Stomach (tissue), 9 donors: Measurements from ENCODE around the gene GLRA3. TPM values are rescaled to one million over a fixed set of nuclear protein-coding genes. Genes with fewer than 3 reads are reported as not detected.

Source experiments
- DNase-seq, 2 donors: peaks; one replicate each; pipeline versions ENCODE4 v3.0.0 to v3.0.0-alpha.2; 2013 to 2019
- H3K27ac ChIP-seq, 5 donors: fragments of 200-600 bp in 4 of 5; sonication (generic) in 4 of 5; one replicate each; pipeline ENCODE4 v1.5.1; 2013 to 2019; ENCODE audit warnings: mild to moderate bottlenecking in 1 of 5, moderate library complexity in 1 of 5
- H3K27me3 ChIP-seq, 3 donors: fragments of 200-600 bp; sonication (generic); one replicate each; pipeline ENCODE4 v1.5.1; 2017 to 2019; ENCODE audit warnings: mixed run types in 1 of 3
- H3K36me3 ChIP-seq, 4 donors: fragments of 200-600 bp; sonication (generic); 1 replicate in 3 of 4; 2 replicates in 1 of 4; pipeline ENCODE4 v1.5.1; 2016 to 2019
- H3K4me1 ChIP-seq, 4 donors: fragments of 200-600 bp; sonication (generic); one replicate each; pipeline ENCODE4 v1.5.1; 2016 to 2019
- H3K4me3 ChIP-seq, 4 donors: fragments of 200-600 bp; sonication (generic) in 3 of 4; one replicate each; pipeline ENCODE4 v1.5.1; 2016 to 2019; ENCODE audit warnings: mild to moderate bottlenecking in 1 of 4
- H3K9me3 ChIP-seq, 4 donors: fragments of 200-600 bp; sonication (generic); one replicate each; pipeline ENCODE4 v1.5.1; 2016 to 2019
- CTCF ChIP-seq, 7 experiments: fragments of 450-650 bp in 4 of 7; fragments of 200-600 bp in 3 of 7; sonication (generic) in 3 of 7; IDR thresholded peaks; one replicate each; pipeline ENCODE4 v1.5.1; 2016 to 2019; ENCODE audit warnings: antibody characterized with exemption in 7 of 7, control low read depth in 2 of 7, mild to moderate bottlenecking in 1 of 7
- EP300 ChIP-seq: sonication (generic); formaldehyde crosslinking; IDR thresholded peaks from one replicate; pipeline ENCODE4 v1.6.1; 2017; ENCODE audit warnings: antibody characterized with exemption
- POLR2A ChIP-seq, 4 donors: fragments of 450-650 bp; IDR thresholded peaks; one replicate each; pipeline ENCODE4 v1.6.1; 2016; ENCODE audit warnings: antibody characterized with exemption in 4 of 4, control low read depth in 2 of 4, mild to moderate bottlenecking in 1 of 4, moderate library complexity in 1 of 4
- POLR2AphosphoS5 ChIP-seq, 3 donors: sonication (generic); formaldehyde crosslinking; IDR thresholded peaks; one replicate each; pipeline ENCODE4 v1.6.1; 2016; ENCODE audit warnings: antibody characterized with exemption in 3 of 3
- WGBS, 5 donors: extraction: QIAGEN DNeasy Blood & Tissue Kit in 3 of 5; methylation state at CpG; one replicate each; pipeline versions ENCODE4 v1.1.5 to v1.1.7; 2013 to 2018; 5-methylcytosine and 5-hydroxymethylcytosine counted together
- intact Hi-C: fragments of 100-400 bp; cut with DNase I; formaldehyde crosslinking; loops from one replicate; pipeline ENCODE4 v1.15.1; 2023; ENCODE audit warnings: low total_unique reads
- polyA plus RNA-seq, 3 donors: library from polyadenylated mRNA; stranded (reverse); fragments of 200-250 nt; gene quantifications; one replicate each; pipeline ENCODE4 v1.2.3, GENCODE V29; 2013
- total RNA-seq, 5 donors: library from RNA; depleted of rRNA; stranded (reverse); fragments of >200 nt; gene quantifications; one replicate each; pipeline versions ENCODE4 v1.1.0 to v1.2.3, GENCODE V29; 2014 to 2016
- donor health status: healthy with polysubstance abuse.
- donor health status: Bipolar disorder and iron deficiency.
- donor health status: healthy.

GLRA3 gene
- total and polyA plus RNA-seq, 8 donors, result 0.06 to 0.18 TPM; not detected in 6

- TF ChIP-seq POLR2A (IDR thresholded peaks at IDR 0.05) (no peak), EP300 (no peak), CTCF (IDR thresholded peaks at IDR 0.05) (no peak), POLR2AphosphoS5 (IDR thresholded peaks at IDR 0.05) (no peak)
- Histone ChIP-seq H3K36me3 (no peaks in the 10 kb centered on the region), H3K27me3 (no peaks in the 10 kb centered on the region), H3K9me3 (peaks cover 0 to 10% (median 0%) of the 10 kb centered on the region in 4 donors), H3K4me1 (no peaks in the 10 kb centered on the region), H3K27ac (no peak overlapping the region), H3K4me3 (no peak overlapping the region)
- intact Hi-C loops, result no loop called here
- WGBS, 5 donors, result 86 to 91% (median 90%) methylated on average over 3 of the region's 3 CpGs
- DNase-seq, result no peak
These were observed 89.5 kb downstream of the GLRA3 start for GRCh38 chr4:174739576-174739975.

- 83 to 93% (median 85%) methylated on average over 4 of the region's 4 CpGs for WGBS, 5 donors
- H3K4me3 ChIP-seq, result no peak overlapping the region
- no peak for DNase-seq
- H3K27me3 ChIP-seq, result no peaks in the 10 kb centered on the region
- no peaks in the 10 kb centered on the region for H3K36me3 ChIP-seq
- H3K27ac ChIP-seq, result no peak overlapping the region
- H3K9me3 ChIP-seq, result no peaks in the 10 kb centered on the region
- H3K4me1 ChIP-seq, result no peaks in the 10 kb centered on the region
- no peak for TF ChIP-seq EP300
- intact Hi-C loops, result no loop called here
These were observed 94.9 kb downstream of the GLRA3 start for GRCh38 chr4:174734181-174734580.

GRCh38 chr4:174717828-174718227, 111.2 kb downstream of the GLRA3 start:
- no peaks in the 10 kb centered on the region for H3K9me3 ChIP-seq
- H3K27me3 ChIP-seq, result no peaks in the 10 kb centered on the region
- peaks cover 0 to 10% (median 0%) of the 10 kb centered on the region in 4 donors for H3K4me1 ChIP-seq
- no peaks in the 10 kb centered on the region for H3K36me3 ChIP-seq
- H3K27ac ChIP-seq, result peak overlapping the region in 1 of 5 donors; percentile 11
- intact Hi-C loops, result loop anchor here (10.0 kb wide), 1 partner anchor 353 kb away; no protein-coding TSS in a partner anchor
- 18 to 31% (median 25%) methylated on average over 3 of the region's 3 CpGs for WGBS, 5 donors
- TF ChIP-seq CTCF (IDR thresholded peaks at IDR 0.05), result no peak
- H3K4me3 ChIP-seq, result no peak overlapping the region
- peak in 1 of 2 donors; percentile 41 for DNase-seq

GRCh38 chr4:174716986-174717770, 111.9 kb downstream of the GLRA3 start:
- TF ChIP-seq POLR2A (IDR thresholded peaks at IDR 0.05), result no peak
- TF ChIP-seq POLR2AphosphoS5 (IDR thresholded peaks at IDR 0.05), result no peak
- no peak for TF ChIP-seq EP300
- no peak for TF ChIP-seq CTCF (IDR thresholded peaks at IDR 0.05)
- Histone ChIP-seq H3K27ac (peak overlapping the region in 1 of 5 donors; percentile 11), H3K4me3 (no peak overlapping the region), H3K36me3 (no peaks in the 10 kb centered on the region), H3K4me1 (peaks cover 0 to 10% (median 0%) of the 10 kb centered on the region in 4 donors), H3K27me3 (no peaks in the 10 kb centered on the region), H3K9me3 (no peaks in the 10 kb centered on the region)
- intact Hi-C loops, result loop anchor here (10.0 kb wide), 1 partner anchor 352 kb away; no protein-coding TSS in a partner anchor
- 44 to 52% (median 50%) methylated on average over 3 of the region's 3 CpGs for WGBS, 5 donors
- peak in 1 of 2 donors; percentile 26 for DNase-seq
